Fibroblast of skin of scalp (primary cell): ENCODE measurements around the gene TMEM87A. TPM values are rescaled to one million over a fixed set of nuclear protein-coding genes. Genes with fewer than 3 reads are reported as not detected.
"Not testable (repeated sequence)": the region's sequence is repeated elsewhere in the genome, so short reads cannot be mapped to it uniquely, and the experiment has no call there.

ENCODE experiments used
- DNase-seq: peaks from one replicate; pipeline ENCODE4 v3.0.0-alpha.2; 2013
- polyA plus RNA-seq, 2 experiments: library from polyadenylated mRNA; unstranded; fragments of 120-200 nt; gene quantifications; one replicate each; pipeline ENCODE4 v1.2.1, GENCODE V29; 2013; ENCODE audit not compliant: insufficient read length in 2 of 2

TMEM87A gene, protein sequence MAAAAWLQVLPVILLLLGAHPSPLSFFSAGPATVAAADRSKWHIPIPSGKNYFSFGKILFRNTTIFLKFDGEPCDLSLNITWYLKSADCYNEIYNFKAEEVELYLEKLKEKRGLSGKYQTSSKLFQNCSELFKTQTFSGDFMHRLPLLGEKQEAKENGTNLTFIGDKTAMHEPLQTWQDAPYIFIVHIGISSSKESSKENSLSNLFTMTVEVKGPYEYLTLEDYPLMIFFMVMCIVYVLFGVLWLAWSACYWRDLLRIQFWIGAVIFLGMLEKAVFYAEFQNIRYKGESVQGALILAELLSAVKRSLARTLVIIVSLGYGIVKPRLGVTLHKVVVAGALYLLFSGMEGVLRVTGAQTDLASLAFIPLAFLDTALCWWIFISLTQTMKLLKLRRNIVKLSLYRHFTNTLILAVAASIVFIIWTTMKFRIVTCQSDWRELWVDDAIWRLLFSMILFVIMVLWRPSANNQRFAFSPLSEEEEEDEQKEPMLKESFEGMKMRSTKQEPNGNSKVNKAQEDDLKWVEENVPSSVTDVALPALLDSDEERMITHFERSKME
- 27.9 TPM for polyA plus RNA-seq (2013, experiment 1 of 2; ENCODE audit: insufficient read length)
- 30.6 TPM for polyA plus RNA-seq (2013, experiment 2 of 2; ENCODE audit: insufficient read length)

DNA sequence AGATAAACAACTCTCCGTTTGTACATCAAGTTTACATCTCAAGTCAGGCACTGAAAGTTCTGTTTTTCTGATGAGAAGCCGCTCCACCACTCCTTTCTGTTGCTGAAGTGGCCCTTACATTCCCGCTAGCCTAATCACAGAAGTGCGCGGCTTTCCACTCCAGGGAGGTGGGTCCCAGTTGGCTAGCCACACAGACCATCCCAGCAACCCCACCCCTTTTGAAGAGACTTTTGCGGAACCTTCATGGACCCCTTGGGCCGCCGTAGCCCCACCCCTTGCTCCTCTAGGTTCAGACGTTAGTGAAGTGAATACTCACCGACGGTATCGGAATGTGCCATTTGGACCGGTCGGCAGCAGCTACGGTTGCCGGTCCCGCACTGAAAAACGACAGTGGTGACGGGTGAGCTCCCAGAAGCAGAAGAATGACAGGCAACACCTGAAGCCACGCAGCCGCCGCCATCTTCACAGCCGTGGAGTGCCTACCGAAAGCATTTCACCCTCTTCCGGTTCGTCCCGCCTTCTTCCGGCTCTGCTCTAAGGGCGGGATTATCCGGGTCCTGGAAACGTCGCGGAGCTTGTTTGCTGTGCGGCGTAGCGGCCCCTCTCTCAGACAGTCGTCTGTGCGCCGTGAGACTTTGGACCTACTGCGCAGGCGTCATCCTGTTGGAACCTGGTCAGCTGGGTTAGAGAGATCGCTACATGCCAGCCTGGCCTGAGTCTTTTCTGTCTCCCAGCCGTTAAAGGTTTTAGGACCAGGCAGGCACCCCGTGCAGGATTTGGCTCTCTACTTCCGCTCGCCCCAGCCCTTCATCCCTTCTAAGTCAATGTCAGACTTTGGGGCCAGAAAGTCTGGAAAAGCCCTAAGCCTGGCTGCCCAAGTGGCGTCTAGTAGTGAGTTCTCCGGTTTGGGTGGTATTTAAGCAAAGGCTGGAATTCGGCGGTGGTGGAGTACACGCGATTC is at the start of gene TMEM87A, which contains the start of gene GANC:
TMEM87A (minus strand) TSS at position 495 of the 961 bp plus-strand sequence; CDS start at position 460, 35 bp downstream.
GANC (plus strand) TSS at position 263 of the 961 bp plus-strand sequence. CDS start 1,281 bp downstream, outside the sequence.
- DNase-seq = peak; percentile 99

DNA sequence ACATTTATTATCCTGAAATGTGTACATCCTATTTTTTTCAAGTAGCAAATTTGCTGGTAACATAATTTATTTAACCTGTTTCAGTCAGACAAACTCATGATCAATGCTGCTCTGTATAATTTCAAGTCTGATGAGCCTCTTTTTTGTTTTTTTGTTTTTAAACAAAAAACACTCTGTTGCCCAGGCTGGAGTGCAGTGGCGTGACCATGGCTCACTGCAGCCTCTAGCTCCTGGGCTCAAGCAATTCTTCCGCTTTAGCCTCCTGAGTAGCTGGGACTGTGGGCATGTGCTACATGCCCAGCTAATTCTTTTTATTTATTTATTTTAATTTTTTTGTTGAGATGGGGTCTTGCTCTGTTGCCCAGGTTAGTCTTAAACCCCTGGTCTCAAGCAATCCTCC is 46.0 kb upstream of the TMEM87A start:
- no peak for DNase-seq

DNA sequence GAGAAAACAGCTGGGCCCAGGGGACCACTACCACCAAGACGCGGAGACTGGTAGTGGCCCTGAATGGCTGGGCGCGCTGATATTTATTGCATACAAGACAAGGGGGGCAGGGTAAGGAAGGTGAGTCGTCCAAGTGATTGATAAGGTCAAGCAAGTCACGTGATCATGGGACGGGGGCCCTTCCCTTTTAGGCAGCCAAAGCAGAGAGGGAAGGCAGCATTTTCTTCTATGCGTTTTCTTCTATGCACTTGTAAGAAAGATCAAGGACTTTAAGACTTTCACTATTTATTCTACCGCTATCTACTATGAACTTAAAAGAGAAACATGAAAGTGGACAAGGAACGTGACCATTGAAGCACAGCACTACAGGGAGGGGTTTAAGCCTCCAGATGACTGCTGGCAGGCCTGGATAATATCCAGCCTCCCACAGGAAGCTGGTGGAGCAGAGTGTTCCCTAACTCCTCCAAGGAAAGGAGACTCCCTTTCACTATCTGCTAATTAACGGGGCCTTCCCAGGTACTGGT is 43.1 kb upstream of the TMEM87A start:
- DNase-seq = not testable (repeated sequence)

DNA sequence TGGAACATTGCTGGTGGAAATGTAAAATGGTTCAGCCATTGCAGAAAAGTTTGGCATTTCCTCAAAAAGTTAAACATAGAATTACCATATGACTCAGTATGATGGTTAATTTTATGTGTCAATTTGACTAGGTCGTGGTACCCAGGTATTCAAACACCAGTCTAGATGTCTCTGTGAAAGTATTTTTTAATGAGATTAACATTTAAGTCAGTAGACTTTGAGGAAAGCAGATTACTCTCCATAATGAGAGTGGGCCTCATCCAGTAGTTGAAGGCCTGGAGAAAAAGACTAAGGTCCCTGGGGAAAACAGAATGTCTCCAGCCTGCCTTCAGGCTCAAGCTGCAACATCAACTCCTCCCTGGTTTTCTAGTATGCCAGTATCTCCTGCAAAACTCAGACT is 42.3 kb upstream of the TMEM87A start:
- peak; percentile 7 for DNase-seq

DNA sequence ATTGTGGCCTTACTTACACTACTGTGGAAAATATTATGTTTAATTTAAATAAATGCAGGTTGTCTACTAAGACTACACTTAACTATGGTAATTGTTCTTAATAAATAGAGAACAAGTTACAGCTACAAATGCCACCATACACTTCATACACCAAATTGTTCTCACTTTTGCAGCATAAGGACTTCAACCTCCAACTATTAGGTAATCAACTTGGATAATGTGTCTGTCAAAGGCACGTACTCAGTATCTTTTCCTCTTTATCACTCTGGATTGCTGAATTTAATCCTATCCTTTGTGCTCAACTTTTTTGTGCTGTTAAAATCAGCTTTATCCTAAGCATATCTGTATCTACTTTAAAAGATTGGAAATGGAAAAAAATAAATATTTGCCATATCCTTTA is 41.6 kb upstream of the TMEM87A start:
- DNase-seq = no peak

DNA sequence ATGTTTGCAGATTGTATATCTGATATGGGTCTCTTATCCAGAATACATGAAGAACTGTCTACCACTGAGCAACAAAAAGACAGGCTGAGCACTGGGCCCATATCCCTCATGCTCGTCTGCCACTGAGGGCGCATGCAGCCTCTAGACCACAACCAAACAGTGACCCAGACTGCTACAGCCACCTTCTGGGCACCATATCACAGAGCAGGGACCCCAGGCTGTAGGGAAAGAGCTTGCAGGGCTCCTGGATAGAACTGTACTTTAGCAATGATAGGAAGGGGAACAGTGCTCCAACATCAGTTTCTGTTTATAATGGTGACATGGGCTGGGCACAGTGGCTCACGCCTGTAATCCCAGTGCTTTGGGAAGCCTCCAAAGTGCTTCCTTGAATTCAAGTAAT is 40.2 kb upstream of the TMEM87A start:
- no peak for DNase-seq

DNA sequence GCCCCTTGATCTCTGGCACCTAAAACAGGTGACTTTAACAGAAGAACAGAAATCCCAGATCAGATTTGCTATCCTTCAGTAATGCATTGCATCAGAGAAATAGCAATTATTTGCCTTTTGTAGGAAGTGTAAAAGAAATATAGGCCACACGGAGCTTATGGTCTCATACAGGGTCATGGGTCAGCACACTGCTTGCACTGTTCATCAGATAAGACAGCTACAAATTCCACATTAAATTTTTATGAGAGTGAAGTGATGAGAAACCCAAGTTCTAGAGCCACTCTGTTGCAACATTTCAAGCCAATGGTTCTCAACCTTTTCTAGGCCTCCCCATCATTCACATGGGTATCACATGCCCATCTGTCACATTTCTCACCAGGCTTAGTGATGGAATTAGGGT is 33.4 kb upstream of the TMEM87A start:
- DNase-seq = no peak

DNA sequence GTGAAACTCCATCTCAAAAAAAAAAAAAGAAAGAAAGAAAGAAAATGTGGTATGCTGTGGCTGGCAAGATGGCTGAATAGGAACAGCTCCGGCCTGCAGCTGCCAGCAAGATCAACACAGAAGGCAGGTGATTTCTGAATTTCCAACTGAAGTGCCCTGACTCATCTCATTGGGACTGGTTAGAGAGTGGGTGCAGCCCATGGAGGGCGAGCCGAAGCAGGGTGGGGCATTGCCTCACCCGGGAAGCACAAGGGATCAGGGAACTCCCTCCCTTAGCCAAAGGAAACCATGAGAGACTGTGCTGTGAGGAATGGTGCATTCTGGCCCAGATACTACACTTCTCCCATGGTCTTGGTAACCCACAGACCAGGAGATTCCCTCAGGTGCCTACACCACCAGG is 27.8 kb upstream of the TMEM87A start:
- DNase-seq = not testable (repeated sequence)

DNA sequence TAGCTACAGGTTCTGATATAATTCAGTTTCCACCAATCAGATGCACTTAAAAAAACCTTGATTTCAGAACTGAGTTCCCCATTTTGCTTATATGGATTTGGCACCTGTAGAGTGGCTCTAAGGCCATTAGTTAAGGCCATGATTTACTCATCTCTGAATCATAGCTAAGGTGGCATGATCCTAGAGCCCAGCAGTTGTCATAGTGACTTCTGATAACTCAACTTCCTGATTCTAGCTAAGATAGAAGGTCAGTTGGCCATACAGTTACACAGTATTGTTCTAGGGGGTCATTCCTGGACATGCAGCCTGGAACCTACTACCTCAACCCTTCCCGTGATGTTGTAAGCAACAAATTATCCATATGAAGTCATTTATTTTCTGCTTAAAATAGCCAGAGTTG is 15.9 kb upstream of the TMEM87A start:
- DNase-seq = no peak

DNA sequence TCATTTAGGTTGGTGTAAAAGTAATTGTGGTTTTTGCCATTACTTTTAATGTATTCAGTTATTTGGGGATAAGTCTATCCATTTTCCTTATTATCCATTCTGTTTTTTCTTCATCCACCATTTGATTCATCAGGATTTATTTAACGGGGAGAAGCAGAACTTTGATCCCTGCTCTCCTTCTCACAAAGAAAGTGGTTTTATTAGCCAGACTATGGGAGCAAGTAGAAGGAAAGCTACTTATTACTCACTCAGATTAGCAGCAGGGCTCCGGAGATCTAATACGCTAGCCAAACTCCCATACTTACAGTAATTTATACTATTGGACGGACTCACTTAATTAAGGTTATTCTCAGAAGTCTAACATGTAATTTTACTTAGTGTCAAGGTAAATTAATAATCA is 14.7 kb upstream of the TMEM87A start:
- no peak for DNase-seq

DNA sequence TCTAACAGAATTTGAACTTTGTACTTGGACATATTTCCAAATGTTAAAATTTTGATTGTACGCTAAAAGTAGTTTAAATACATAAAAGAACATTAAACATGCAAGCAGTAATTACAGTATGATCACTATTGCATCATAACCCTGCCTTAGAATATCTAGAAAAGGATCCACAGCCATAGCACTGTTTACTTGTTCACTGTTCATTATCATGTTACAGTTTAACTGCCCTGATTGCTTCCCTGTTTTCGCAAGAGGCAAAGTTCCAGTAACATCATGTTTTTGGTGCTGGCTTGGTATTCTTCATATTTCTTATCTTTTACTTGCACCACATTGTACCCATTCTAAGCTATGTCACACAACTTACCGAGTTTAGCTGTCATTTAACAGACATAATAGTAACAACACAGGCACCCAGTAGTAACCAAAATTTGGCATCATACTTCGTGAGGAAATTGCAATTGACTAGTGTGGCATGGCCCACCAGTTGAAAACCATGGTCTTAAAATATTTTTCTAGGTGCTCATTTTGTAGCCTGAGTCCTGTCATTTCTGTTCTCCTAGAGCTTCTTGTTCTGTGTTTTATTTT is 13.3 kb upstream of the TMEM87A start:
- no peak for DNase-seq

DNA sequence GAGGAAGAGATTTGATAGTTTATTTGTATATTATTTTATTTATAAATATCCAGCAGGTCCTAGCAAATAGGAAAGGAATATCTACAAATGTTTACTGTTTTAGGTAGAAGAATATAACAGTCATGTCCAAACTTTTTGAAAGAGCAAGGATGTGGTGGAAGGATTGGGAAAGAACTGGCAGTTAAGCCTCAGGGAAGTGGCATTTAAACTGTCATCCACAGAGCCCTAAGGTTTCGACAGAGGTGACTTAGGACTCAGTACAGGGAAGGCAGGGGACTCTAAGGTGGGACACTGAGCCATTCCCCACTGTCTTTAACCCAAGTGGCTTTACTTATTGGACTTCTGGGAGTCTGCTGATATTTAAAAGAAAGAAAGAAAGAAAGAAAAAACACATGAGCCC is 11.8 kb upstream of the TMEM87A start:
- no peak for DNase-seq

DNA sequence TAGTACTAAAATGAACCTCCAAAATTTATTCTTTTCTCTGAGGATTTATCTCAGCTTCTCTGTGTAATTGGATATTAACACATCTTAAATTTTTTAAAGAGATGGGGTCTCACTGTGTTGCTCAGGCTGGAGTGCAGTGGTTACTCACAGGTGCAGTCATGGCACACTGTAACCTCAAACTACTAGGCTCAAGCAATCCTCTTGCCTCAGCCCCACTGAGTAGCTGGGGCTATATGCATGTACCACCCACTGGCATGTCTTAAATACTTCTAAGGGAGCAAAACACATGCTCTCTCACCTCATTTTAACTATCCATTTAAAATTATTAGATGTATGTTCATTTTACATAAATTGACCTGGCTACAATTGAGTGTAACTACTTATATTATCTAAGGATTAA is 11.3 kb upstream of the TMEM87A start:
- no peak for DNase-seq

DNA sequence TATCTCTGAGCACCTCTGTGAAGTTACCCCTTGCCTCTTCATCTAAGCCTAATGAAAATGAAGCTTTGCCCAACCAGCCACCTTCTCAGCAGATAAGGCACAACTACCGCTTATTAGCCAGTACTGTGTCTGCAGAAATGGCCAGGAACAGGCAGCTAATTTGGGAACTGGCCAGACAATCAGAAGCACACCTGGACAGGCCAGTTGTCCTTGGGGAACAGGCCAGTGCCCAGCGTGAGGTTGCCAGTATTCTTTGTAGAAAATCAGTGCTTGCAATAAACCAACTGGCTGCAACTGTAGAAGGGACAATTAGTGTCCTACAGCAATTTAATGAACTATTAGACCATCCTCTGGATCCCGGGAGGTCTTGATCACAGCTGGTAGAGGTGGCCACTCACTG is 10.4 kb upstream of the TMEM87A start:
- no peak for DNase-seq

DNA sequence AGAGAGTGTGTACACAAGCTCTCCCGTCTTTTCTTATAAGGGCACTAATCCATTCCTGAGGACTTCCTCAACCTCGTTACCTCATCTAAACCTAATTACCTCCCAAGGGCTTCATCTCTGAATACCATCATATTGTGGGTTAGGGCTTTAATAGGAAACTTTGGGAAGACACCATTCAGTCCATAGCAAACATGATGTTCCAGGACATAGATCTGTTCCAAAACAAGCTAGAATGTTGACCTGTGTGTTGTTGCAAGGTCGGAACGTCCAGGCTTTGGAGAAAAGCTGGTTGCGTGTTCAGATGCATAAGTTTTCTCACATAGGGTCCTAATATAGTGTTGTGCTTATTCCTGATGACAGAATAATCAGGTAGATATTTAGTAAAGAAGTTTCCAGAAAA is 9.7 kb upstream of the TMEM87A start:
- DNase-seq = no peak

DNA sequence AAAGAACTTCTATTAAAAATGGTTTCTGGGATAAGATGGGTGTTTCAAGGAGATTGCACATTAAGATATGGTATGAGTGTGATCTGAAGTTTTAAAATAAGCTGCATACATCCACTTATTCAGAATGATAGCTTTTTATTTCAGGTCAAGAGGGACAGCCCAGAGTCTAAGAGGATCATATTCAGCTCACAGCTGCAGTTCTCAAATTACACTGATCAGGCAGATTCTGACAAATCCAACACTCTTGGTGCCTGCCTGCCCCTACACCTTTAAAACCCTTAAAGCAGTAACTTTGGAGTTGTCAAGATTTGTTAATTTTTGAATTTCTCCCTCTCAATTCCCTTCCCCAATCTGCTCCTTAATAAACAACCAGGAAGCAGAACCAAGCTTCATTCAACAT is 9.1 kb upstream of the TMEM87A start:
- DNase-seq = no peak

DNA sequence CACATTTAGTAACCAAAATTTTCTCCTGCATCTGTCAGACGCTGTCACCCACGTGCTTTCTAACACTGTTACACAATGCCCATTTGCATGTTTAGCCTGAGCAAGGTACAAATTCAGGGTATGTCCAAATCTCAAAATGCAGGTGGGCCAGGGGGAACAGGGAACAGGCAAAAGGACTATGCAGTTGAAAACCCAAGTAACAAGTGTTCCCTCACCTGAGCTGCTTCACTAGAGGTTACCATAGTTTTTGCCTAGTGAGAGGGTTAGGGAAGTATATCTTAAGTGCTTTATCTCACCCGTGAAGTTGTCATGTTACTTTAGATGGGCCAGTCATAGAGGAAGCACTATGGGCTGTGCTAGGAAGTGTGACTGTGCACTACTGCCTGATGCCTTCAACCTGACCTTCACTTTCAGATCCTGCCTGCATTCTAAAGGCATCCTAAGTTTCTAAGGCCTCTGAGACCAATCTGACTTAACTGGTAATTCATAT is 6.0 kb upstream of the TMEM87A start:
- DNase-seq = no peak

DNA sequence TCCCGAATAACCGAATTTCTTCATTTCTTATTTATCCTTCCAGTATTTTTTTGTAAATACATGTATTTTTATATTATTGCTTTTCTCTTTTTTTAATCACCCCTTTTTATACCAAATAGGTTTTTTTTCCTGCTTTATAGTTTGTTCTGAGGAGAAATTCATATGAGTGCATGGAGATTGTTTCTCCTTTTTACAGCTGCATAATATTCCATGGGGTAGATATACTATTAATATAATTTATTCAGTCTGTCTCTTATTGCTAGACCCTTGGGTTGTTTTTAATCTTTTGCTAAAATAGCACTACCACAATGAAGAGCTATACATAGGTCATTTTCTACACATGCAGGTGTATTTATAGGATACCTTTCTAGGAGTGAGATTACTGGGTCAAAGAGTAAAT is 3.5 kb upstream of the TMEM87A start:
- no peak for DNase-seq

DNA sequence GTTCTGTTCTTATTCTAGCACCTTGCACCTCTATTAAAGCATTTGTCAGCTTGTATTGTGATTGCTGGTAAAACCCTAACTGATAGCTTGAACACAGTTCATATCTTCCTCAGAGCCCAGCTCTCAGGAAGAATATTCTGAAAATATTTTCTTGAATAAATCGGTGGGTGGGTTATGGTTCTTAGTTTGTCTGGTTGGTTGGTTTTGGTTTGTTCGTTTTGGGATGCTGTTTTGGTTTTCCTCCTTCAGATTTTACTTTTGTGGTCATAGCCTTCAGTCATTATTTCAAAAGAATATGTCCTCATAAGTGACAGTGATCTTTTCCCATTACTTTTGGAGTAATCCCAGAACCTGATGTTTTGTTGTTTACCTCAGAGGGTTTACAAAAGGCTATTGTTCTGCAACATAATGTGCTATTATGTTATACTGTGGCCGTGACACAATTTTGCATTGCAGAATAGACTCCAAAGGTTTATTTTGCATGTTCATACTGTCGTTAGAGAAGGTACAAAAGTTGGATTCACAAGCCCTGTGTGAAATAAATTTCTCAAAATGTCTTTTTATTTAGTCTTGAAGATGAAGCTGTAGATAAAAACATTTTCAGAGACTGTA is 2.7 kb upstream of the TMEM87A start:
- DNase-seq = no peak

DNA sequence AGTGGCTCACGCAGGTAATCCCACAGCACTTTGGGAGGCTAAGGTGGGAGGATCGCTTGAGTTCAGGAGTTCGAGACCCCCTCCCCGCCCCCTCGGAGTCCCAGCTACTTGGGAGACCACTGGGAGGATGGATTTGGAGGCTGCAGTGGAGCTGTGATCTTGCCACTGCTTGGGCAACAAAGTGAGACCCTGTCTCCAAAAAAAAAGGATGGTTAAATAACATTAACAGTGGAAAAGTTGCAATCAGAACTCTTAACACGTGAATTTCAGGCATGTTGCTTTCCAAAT is 1.4 kb upstream of the TMEM87A start:
- DNase-seq = no peak

DNA sequence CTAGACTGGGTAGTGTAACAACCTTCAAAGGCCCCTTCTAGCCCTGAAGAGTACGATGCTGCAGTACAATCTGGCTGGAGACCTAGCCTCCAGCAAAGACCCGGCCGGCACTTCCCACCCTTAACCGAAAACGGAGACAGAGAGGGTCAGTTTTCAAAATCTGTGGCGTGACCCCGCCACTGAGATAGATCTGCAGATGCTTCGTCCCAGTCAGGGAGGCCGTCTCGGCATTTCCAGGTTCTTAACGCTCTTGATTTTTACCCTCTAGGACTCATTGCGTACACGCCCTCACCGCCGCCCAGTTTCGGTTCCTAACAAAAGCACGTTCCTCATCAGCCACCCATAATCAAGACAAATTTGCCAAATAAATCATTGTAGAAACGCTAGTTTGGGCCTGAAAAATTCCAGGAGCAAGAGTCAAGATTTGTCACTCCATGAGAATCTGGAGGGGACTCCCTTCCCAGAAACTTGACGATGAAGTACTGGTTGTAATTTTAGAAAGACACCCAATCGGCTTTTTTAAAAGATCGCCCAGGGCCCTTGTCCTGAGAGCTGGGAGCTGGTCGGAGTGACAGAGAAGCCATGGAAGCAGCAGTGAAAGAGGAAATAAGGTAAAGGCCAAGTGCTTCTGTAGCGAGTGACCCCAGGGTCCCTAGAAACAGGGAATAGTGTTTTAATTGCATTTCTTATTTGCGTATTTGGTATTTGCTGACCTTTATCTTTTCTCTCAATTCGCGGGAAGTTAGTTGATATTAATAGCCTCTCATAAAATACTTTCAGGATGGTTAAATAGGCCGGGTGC is 868 bp upstream of the TMEM87A start:
- DNase-seq = peak; percentile 71
